WERI-Rb-1 (cell line): Measurements from ENCODE around the gene ZNRF1.

Source experiments
- DNase-seq: peaks from one replicate; pipeline ENCODE4 v3.0.0-alpha.2; 2020
- H3K27ac ChIP-seq: fragments of 250-450 bp; sonication (Bioruptor Pico); 2 replicates; pipeline ENCODE4 v1.5.1; 2020; ENCODE audit warnings: mild to moderate bottlenecking, moderate library complexity
- H3K27me3 ChIP-seq: fragments of 250-450 bp; sonication (Bioruptor Pico); 2 replicates; pipeline ENCODE4 v1.5.1; 2021; ENCODE audit warnings: mild to moderate bottlenecking, low read depth, moderate library complexity; ENCODE audit not compliant: insufficient read depth, severe bottlenecking
- H3K36me3 ChIP-seq: fragments of 250-450 bp; sonication (Bioruptor Pico); 2 replicates; pipeline ENCODE4 v1.5.1; 2020; ENCODE audit warnings: mild to moderate bottlenecking, moderate library complexity
- H3K4me3 ChIP-seq: 2 replicates; pipeline ENCODE4 v1.5.1; 2011; ENCODE audit warnings: low read depth, mild to moderate bottlenecking, control low read depth, low read length
- H3K9me3 ChIP-seq: fragments of 250-450 bp; sonication (Bioruptor Pico); 2 replicates; pipeline ENCODE4 v1.5.1; 2021; ENCODE audit warnings: mild to moderate bottlenecking, moderate library complexity; ENCODE audit not compliant: severe bottlenecking
- CTCF ChIP-seq: IDR thresholded peaks from 2 replicates; pipeline ENCODE4 v1.5.1; 2011; ENCODE audit warnings: low read depth, mild to moderate bottlenecking, control low read depth, inconsistent platforms, low read length

ZNRF1 gene

GRCh38 chr16:75064403-75065148, 65.8 kb downstream of the ZNRF1 start:
- Histone ChIP-seq H3K9me3 (no peaks in the 10 kb centered on the region), H3K36me3 (no peaks in the 10 kb centered on the region; the same call in 1 of the 2 replicates), H3K27ac (no peak overlapping the region), H3K4me3 (no peak overlapping the region), H3K27me3 (no peaks in the 10 kb centered on the region)
- no peak for DNase-seq
- TF ChIP-seq CTCF, result no peak

DNA sequence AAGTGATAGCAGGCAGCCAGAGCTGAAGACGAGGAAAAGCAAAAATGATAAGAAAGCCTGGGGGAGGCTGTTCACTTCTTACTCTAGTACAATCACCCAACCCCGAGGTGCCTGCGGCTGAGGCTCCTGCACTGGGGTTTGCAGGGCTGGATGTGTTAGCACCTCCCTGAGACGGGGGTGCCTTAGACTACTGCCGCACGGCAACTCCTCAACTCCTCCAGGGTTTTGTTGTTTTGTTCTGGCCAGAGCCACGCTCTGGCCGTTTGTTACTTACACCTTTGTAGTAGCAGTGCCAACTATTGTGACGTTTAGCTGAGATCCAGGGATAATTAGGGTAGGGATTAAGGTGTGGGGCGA, 66.3 kb downstream of the ZNRF1 start:
- Histone ChIP-seq H3K27me3 (no peaks in the 10 kb centered on the region), H3K9me3 (no peaks in the 10 kb centered on the region), H3K27ac (no peak overlapping the region), H3K4me3 (no peak overlapping the region), H3K36me3 (no peaks in the 10 kb centered on the region; the same call in 1 of the 2 replicates)
- no peak for DNase-seq
- TF ChIP-seq CTCF, result no peak

DNA sequence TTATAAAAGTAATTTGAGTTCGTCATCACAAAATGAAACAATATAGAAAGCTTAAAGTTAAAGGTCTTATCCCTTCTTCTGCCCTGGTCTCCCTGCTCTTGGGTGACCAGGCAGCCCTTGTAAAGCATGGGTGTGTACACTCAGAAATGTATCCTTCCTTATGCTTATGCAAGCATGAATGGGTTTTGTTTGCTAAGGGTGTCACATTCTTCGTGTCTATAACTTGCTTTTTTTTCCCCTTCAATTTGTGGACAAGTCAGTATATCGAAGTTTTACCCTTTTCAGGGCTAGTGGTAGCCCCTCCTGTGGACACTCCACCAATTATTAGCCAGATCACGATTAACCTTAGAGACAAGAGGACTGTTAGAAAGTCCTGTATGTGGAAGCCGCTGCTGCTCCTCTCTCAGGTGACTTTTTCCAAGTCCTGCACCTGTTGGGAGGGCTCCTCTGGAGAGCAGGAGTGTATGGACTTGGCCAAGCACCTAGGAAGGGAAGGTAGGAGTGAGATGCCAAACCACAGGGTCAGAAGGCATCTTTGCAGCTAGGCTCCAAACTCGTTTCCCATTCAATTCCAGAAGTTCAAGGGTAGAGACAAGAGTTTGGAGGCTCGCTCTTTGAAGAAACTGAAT, 66.8 kb downstream of the ZNRF1 start:
- TF ChIP-seq CTCF, result no peak

GRCh38 chr16:75066861-75067447, 68.1 kb downstream of the ZNRF1 start:
- DNase-seq, result no peak
- H3K27me3 ChIP-seq, result no peaks in the 10 kb centered on the region
- H3K4me3 ChIP-seq, result no peak overlapping the region
- no peak overlapping the region for H3K27ac ChIP-seq
- no peaks in the 10 kb centered on the region for H3K9me3 ChIP-seq
- no peaks in the 10 kb centered on the region; the same call in 1 of the 2 replicates for H3K36me3 ChIP-seq
- TF ChIP-seq CTCF, result no peak

More for the DNA sequence above, 66.8 kb downstream of the ZNRF1 start:
- no peaks in the 10 kb centered on the region; the same call in 1 of the 2 replicates for H3K36me3 ChIP-seq
- H3K9me3 ChIP-seq, result no peaks in the 10 kb centered on the region
- no peak overlapping the region for H3K4me3 ChIP-seq
- no peak overlapping the region for H3K27ac ChIP-seq
- no peak for DNase-seq
- H3K27me3 ChIP-seq, result no peaks in the 10 kb centered on the region

DNA sequence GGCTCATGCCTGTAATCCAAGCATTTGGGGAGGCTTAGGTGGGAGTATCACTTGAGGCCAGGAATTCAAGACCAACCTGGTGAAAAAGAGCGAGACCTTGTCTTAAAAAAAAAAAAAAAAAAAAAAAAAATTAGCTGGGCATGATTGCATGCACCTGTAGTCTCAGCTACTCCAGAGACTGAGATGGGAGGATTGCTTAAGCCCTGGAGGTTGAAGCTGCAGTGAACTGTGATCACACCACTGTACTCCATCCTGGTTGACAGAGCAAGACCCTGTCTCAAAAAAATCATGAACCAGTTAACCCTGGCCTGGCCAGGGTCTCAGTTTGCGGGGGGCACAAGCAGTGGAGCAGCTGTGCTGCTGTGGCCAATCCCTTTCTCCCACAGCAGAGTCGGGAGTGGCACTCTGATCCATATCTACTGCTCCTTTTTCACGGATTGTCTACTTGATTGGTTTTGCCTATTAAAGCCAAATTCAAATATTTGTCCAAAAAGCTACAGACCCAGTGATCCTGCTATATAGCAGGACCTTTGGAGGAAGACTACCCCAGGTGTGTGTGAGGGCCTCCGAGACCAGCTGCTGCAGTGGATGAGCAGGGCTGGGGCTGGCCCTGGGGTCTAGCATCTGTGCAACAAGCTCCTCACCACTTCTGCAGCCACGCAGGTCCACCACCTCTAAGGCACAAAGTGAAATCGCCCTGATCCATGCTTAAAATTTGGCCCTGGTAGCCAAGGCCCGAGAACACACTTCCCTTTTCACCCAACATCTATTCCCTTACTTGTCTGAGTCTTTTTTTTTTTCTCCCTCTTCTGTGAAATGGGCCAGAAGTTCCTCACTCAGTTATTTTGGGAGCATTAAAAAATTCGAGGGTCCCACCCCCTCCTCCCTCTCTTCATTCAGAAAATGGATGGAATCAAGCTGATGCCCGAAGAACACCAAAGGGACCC, 69.5 kb downstream of the ZNRF1 start:
- H3K27ac ChIP-seq, result no peak overlapping the region
- TF ChIP-seq CTCF, result no peak

More for the DNA sequence above, 69.5 kb downstream of the ZNRF1 start:
- Histone ChIP-seq H3K27me3 (no peaks in the 10 kb centered on the region), H3K36me3 (no peaks in the 10 kb centered on the region; the same call in 1 of the 2 replicates), H3K9me3 (no peaks in the 10 kb centered on the region), H3K4me3 (no peak overlapping the region)
- no peak for DNase-seq
